PC-3 (cell line): Measurements from ENCODE around the gene ZHX3.

Source experiments
- EZH2 ChIP-seq: fragments of 300-600 bp; sonication (generic); IDR thresholded peaks from one replicate; pipeline ENCODE4 v1.6.1; 2017; ENCODE audit warnings: antibody characterized with exemption, mild to moderate bottlenecking, low read length; ENCODE audit not compliant: unreplicated experiment
- TF ChIP-seq, protein P1 (sequence below): fragments of 300-600 bp; sonication (generic); conservative IDR thresholded peaks from 2 replicates; pipeline ENCODE4 v1.5.1; 2017; ENCODE audit warnings: antibody characterized with exemption, low read depth, mild to moderate bottlenecking, low read length

- TF ChIP-seq, protein P1, sequence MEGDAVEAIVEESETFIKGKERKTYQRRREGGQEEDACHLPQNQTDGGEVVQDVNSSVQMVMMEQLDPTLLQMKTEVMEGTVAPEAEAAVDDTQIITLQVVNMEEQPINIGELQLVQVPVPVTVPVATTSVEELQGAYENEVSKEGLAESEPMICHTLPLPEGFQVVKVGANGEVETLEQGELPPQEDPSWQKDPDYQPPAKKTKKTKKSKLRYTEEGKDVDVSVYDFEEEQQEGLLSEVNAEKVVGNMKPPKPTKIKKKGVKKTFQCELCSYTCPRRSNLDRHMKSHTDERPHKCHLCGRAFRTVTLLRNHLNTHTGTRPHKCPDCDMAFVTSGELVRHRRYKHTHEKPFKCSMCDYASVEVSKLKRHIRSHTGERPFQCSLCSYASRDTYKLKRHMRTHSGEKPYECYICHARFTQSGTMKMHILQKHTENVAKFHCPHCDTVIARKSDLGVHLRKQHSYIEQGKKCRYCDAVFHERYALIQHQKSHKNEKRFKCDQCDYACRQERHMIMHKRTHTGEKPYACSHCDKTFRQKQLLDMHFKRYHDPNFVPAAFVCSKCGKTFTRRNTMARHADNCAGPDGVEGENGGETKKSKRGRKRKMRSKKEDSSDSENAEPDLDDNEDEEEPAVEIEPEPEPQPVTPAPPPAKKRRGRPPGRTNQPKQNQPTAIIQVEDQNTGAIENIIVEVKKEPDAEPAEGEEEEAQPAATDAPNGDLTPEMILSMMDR: no peak
- no peak for TF ChIP-seq EZH2
These were observed 657 bp downstream of the ZHX3 start for GRCh38 chr20:41316602-41317545.
